SH-SY5Y (cell line): ENCODE measurements around the gene SUSD3.

Experiments
- GATA2 ChIP-seq: IDR thresholded peaks from 2 replicates; pipeline ENCODE4 v1.6.1; 2011; ENCODE audit warnings: mild to moderate bottlenecking, low read depth, low read length
- GATA3 ChIP-seq: IDR thresholded peaks from 2 replicates; pipeline ENCODE4 v1.6.1; 2011; ENCODE audit warnings: low read depth, mild to moderate bottlenecking, low read length, moderate library complexity

DNA sequence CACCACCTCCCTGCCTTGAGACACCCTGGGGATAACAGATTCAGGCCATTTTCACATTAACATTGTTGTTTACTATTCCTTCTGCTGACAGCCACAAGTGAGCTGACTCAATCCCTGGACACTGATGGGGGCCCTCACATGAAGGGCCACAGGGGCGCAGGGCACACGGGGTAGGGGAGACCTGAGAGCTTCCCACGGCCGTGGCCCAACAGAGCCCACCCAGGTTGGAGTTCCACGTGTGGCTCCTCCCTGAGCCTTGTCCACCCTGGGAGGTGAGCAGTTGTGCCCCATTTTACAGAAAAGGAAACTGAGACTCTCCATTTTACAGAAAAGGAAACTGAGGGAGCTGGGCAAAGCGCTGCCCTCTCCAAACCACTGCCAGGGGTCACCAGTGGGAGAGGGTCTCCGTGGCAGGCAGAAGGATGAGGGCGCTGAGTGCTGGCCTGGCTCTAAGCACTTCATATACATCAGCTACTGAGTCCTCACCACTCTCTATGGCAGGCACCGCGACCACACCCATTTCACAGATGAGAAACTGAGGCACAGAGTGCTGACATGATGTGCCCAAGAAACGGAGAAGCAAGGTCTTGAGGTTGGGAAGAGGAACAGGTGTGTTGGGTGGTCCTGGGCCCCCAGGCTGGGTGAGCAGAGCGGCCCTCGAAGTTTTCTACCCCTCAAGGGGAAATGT, 73.2 kb downstream of the SUSD3 start:
- TF ChIP-seq GATA3 (no peak), GATA2 (no peak)
